KBM-7 (cell line): ENCODE data around the gene PRELID1.
"Not testable (repeated sequence)": the region's sequence is repeated elsewhere in the genome, so short reads cannot be mapped to it uniquely, and the experiment has no call there.

Experiments
- DNase-seq: peaks from one replicate; pipeline ENCODE4 v3.0.0-alpha.2; 2015
- in situ Hi-C: fragments of 300-500 bp; cut with MboI; formaldehyde crosslinking; loops from 2 replicates; pipeline ENCODE4 v1.14.3; 2020; ENCODE audit warnings: low sequenced_read_pairs, low pct_unique_long_range_greater_than_20kb, mixed read lengths

Gene PRELID1, protein sequence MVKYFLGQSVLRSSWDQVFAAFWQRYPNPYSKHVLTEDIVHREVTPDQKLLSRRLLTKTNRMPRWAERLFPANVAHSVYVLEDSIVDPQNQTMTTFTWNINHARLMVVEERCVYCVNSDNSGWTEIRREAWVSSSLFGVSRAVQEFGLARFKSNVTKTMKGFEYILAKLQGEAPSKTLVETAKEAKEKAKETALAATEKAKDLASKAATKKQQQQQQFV

DNA sequence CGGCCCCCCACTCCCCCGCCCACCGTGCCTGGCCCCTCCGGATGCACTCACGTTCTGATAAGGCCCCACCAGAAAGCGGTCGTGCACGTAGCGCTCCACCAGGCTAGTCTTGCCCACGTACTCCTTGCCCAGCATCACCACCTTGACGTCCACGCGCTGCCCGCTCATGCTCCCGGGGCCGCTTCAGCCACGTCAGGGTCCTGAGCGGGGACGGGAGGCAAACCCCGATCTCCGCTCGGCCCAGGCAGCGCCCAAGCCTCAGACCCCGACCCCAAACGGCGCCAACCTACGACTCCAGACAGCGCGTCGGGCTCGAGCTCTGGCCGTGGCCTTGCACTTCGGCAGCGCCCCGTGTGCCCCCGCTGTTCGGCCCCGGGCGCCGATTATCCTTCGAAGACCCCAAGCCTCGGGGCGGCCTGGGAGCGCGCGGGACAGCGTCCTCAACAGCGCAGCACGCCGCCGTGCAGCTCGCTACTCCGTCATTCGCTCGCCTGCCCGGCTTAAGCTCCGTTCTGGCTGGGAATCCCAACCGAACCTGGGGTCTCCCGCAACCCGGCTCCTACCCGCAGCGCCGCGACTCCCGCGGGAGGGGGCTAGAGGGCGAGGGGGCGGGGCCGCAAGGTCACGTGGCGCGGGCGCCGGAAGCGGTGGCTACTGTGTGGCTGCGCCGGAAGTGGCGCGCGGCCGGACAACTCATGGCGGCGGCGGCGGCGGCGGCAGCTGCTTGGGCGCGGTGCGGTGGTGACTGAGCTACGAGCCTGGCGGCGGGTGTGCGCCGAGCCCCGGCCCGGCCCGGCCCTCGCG, at the start of gene PRELID1, which contains the start of gene RAB24:
TSS of gene PRELID1 (plus strand) at position 679 of the 804 bp plus-strand sequence. CDS start 187 bp downstream, outside the sequence.
TSS of gene RAB24 (minus strand) at position 599 of the 804 bp plus-strand sequence. CDS start at position 168, 431 bp downstream.
- DNase-seq: peak; percentile 82
- in situ Hi-C loops: no loop called here

DNA sequence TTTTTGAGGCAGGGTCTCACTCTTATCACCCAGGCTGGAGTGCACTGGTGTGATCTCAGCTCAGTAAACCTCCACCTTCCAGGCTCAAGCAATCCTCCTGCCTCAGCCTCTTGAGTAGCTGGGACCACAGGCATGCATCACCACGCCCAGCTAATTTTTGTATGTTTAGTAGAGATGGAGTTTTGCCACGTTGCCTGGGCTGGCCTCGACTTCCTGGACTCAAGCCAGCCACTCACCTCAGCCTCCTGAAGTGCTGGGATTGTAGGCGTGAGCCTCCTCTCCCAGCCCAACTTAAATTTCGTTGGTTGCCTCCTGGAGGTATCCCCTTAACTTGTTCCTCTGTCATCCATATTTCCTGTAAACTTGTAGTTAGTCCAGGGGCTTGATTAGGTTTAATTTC, 47.3 kb upstream of the PRELID1 start:
- DNase-seq: no peak
- in situ Hi-C loops: no loop called here

DNA sequence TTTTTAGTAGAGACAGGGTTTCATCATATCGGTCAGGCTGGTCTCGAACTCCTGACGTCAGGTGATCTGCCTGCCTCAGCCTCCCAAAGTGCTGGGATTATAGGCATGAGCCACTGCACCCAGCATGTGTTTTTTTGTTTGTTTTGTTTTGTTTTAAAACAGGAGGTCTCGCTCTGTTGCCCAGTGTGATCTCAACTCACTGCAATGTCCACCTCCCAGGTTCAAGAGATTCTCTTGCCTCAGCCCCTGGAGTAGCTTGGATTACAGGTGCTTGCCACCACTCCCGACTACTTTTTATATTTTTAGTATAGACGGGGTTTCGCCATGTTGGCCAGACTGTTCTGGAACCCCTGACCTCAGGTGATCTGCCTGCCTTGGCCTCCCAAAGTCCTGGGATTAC, 44.9 kb upstream of the PRELID1 start:
- in situ Hi-C loops, DNase-seq: not testable (repeated sequence)

DNA sequence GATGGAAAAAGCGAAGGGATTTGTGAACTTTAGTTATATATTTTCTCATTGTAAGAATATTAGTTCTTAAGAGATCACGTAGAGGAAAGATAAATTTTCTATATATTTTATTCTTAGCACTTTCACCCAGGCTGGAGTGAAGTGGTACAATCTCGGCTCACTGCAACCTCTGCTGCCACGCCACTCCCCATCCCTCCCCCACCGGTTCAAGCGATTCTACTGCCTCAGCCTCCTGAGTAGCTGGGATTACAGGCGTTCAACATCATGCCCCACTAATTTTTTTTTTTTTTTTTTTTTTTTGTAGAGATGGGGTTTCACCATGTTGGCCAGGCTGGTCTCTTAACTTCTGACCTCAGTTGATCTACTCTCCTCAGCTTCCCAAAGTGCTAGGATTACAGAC, 42.6 kb upstream of the PRELID1 start:
- no peak for DNase-seq
- in situ Hi-C loops: no loop called here

DNA sequence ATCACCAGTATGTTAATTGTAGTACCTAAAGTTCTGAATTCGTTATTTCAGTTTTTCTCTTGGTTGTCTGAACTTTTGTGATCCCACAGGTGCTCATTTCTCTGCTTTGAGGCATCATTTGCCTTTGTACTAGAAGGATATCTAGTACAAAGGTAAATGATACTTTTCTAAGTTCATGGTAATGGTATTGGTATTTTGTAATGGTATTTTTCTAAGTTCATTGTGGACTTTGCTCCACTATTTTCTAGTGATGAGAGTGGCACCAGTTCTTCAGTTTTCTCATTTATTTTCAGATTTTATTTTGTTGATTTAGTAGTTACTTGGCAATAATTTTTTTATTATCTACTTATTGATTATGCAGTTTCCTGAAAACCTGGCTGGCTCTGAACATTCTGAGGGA, 42.1 kb upstream of the PRELID1 start:
- in situ Hi-C loops: no loop called here
- no peak for DNase-seq

DNA sequence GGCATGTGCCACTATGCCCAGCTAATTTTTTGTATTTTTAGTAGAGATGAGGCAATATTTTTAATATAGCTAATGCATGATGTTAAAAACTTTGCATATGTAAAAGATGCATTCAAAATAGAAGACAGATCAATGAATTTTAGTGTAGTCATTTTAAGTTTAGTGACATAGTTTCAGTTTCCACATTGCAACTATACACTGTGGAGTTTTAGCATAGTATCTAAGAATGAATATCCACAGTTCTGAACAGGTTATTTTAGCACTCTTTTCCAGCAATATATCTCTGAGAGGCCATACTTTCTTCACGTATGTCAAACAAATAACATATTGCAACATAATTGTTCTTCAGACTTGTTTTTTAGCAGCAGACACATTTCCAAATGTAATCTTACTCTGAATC, 39.4 kb upstream of the PRELID1 start:
- in situ Hi-C loops: no loop called here
- no peak for DNase-seq

DNA sequence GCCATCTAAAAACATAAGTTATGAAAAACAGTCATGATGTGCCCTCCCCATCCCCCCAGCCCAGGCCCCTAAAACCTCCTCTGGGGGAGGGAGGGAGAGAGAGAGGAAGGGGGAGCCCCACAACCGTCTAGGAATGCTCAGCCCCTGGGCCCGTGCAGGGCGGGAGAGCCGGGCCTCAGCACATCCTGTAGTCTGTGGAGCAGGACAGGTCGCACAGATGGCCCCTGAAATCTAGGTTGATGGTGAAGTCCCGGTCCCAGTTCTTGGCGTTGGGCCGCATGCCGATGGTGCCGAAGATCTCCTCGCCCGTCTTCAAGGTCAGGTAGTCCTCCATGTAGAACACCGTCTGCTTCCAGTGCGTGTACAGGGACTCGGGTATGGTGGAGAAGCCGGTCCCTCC, 38.2 kb upstream of the PRELID1 start:
- no peak for DNase-seq
- in situ Hi-C loops: no loop called here

DNA sequence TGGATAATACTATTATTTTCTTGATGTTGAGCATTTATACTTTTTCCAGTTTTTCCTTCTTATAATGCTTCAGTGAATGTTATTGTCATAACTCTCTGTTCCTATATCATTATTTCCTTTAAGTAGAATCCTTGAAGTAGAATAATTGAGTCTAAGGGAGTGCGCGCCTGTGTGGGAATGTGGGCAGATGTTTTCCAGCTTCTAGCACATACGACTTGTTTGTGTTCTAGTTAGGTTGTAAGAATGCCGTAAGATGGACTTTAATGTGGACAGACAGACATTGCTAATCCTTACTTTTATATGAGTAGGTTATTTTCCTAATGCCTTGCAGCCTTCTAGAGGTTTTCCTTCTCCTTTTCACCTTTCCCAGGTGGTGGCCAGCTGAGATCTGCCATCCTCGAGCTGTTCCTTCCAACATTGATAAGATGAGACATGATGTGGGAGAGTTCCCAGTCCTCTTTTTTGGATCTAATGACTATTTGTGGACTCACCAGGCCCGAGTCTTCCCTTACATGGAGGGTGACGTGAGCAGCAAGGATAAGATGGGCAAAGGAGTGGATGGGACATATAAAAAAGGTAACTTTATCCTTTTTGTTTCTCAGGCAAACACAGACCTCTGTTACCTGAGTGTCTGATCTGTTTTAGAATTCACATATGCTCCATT, 34.2 kb upstream of the PRELID1 start:
- DNase-seq: no peak
- in situ Hi-C loops: no loop called here

DNA sequence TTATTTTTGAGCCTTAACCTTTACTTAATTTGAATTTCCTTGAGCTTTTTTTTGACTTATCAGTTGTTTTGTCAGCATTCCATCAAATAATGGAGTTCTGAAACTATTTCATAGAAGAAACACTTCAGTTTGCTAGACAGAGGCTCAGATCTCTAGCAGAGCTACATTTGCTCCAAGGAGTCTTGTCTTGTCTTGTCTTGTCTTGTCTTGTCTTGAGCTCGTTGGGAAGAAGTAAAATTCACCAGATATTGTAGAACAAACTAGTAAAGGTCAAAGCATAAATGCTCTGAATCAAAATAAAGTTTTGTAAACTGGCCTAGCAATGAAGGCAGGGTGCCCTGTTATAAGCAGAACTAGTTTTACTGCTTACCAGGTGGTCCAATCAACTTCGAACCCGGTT, 33.6 kb upstream of the PRELID1 start:
- in situ Hi-C loops: no loop called here
- no peak for DNase-seq

DNA sequence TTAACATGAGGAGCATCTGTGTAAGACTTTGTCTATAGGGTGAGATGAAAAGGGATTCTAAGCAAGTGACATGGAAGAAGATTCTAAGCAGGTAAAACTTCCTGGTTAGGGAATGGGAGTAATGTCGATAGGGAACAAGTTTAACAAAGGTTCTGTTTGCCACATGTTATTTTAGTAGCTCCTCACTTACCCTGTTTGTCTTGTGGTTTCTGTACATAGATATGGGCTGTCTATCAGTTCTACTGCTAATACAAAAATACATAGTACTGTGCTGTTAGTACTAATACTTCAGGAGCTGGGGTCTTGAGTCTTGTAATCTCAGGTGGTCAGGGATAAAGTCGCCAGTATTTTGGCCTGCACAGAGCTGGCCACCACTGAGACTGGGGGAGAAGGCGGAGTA, 32.9 kb upstream of the PRELID1 start:
- DNase-seq: no peak
- in situ Hi-C loops: no loop called here

DNA sequence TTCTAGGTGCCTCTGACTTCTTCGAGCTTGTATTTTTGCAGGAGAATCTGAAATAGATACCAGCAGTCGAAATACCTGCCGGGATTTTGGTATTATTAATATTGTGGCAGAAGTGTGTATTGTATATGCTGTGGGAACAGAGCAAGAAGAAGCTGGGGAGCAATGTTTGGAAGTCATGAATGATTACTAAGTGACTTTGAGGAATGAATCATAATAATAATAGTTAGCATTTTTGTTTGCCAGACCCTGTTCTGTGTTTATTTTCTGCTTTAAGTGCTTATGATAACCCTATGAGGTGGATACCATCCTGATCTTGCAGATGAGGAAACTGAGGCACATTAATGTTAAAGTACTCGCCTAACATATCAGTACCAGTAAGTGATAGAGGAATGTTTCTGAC, 32.5 kb upstream of the PRELID1 start:
- no peak for DNase-seq
- in situ Hi-C loops: no loop called here

DNA sequence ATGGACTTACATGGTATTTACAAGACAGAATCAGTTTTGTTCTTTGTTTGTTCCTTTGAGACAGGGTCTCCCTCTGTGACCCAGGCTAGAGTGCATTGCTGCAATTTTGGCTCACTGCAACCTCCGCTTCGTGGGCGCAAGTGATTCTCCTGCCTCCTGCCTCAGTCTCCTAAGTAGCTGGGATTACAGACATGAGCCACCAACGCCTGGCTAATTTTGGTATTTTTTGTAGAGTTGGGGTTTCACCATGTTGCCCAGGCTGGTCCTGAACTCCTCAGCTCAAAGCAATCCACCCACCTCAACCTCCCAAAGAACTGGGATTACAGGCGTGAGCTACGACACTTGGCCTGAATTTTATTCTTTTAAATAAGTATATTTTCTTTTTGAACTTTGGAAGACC, 27.7 kb upstream of the PRELID1 start:
- DNase-seq: no peak
- in situ Hi-C loops: no loop called here

DNA sequence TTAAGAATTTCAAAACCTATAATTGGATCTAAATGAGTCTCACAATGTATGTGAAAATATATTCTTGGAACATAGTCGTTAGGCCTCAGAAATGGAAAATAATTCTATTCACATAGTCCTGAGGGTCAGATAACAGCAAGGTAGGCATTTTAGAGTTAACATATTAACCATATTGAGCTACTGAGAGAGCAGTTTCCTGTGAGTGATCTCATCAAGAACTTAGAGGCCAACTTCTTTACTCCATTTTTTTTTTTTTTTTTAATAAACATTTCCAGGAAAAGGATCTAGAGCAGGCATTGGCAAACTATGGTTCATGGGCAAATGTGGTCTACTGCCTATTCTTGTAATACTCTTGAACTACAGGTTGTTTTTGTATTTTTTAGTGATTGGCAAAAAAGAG, 26.7 kb upstream of the PRELID1 start:
- in situ Hi-C loops: no loop called here
- no peak for DNase-seq

DNA sequence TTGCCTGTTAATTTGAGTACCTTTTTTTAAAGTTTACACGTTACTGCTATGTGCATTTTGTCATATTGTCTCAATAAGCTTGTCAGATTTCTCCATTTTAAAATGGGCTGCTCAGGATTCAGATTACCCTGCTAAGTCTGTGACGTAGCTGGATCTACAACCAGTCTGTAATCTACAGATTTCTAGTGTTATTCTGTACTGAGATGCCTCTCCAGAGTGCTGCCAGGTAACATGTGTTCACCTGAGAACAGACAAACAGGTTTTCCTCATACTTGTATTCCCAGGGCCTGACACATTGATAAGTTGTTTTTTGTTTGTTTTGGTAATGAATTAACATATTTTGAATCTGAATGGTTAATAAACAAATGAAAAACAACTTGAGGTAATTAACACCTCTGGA, 15.4 kb upstream of the PRELID1 start:
- in situ Hi-C loops: no loop called here
- DNase-seq: no peak

DNA sequence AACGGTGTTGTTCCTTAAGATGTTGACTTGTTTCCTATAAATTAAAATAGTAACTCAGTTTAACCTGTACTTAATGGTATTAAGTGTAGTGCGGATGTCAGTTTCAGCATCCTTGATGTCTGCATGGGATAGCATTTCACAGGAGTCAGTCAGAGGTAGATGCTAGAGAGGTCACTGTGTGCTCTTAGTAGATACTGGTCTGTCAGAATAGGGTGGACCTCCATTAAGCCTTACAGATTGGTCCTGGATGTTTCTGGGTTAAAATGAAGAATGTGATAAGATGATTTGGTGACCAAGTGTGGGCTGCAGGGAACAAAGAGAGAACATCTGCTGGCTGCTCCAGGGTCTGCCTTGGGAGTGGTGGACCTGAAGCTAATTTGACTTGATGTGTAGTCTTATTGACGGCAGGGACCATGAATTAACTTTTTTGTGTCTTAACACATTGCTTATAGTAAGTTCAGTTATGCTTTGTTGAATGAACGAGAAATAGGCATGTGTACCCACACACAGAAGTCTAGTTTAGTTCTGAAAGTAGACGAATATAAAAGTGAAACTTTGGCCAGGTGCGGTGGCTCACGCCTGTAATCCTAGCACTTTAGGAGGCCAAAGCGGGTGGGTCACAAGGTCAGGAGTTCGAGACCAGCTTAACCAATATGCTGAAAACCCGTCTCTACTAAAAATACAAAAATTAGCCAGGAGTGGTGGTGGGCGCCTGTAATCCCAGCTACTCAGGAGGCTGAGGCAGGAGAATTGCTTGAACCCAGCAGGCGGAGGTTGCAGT, 12.6 kb upstream of the PRELID1 start:
- in situ Hi-C loops: no loop called here

DNA sequence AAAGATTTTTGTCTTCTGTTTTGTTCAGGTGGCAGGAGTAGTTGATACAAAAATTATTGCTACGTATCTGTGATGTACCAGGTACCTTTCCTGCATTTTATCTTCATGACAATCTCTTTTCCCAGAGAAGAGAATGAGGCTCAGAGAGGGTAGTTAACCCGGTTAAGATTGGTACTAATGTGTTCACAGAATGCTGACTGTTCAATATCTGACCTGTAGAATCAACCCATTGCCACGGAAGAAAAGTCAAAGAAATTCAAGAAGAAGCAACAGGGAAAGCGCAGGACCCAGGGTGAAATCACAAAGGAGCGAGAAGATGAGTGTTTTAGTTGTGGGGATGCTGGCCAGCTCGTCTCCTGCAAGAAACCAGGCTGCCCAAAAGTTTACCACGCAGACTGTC, 11.9 kb upstream of the PRELID1 start:
- in situ Hi-C loops: no loop called here
- no peak for DNase-seq

More for the DNA sequence above, 12.6 kb upstream of the PRELID1 start:
- no peak for DNase-seq

DNA sequence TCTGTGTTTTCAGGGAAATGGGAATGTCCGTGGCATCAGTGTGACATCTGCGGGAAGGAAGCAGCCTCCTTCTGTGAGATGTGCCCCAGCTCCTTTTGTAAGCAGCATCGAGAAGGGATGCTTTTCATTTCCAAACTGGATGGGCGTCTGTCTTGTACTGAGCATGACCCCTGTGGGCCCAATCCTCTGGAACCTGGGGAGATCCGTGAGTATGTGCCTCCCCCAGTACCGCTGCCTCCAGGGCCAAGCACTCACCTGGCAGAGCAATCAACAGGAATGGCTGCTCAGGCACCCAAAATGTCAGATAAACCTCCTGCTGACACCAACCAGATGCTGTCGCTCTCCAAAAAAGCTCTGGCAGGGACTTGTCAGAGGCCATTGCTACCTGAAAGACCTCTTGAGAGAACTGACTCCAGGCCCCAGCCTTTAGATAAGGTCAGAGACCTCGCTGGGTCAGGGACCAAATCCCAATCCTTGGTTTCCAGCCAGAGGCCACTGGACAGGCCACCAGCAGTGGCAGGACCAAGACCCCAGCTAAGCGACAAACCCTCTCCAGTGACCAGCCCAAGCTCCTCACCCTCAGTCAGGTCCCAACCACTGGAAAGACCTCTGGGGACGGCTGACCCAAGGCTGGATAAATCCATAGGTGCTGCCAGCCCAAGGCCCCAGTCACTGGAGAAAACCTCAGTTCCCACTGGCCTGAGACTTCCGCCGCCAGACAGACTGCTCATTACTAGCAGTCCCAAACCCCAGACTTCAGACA, 9.6 kb upstream of the PRELID1 start:
- in situ Hi-C loops: no loop called here
- no peak for DNase-seq

DNA sequence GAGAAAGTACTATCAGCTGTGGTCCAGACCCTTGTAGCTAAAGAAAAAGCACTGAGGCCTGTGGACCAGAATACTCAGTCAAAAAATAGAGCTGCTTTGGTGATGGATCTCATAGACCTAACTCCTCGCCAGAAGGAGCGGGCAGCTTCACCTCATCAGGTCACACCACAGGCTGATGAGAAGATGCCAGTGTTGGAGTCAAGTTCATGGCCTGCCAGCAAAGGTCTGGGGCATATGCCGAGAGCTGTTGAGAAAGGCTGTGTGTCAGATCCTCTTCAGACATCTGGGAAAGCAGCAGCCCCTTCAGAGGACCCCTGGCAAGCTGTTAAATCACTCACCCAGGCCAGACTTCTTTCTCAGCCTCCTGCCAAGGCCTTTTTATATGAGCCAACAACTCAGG, 9.0 kb upstream of the PRELID1 start:
- no peak for DNase-seq
- in situ Hi-C loops: no loop called here

DNA sequence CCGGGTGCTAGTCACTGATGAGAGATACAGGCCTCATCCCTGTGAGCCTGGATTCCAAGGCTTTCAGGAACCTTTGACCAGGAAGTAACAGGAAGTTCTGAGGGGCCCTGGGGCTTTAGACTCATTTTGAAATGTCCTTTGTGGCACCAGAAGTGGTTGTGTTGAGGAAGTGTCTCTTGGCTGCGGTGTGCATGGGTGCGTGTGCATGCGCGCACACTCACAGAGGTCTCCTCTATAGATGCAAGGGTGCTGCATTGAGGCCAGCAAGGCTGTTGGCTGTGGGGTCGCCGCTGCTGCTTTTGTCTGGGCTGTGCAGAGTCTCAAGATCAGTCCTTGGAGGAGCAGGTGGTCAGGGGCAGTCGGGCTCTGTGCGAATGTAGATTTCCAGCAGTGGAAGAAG, 7.7 kb upstream of the PRELID1 start:
- DNase-seq: peak; percentile 28
- in situ Hi-C loops: no loop called here
